ENCODE results near the gene DNM2. TPM values are rescaled to one million over a fixed set of nuclear protein-coding genes. Genes with fewer than 3 reads are reported as not detected.
A peak's percentile ranks its signal among the peaks of the same experiment; 100 is the strongest.

DNM2 gene
- total and polyA plus RNA-seq, 9 of the 15 experiments (the other 6 are each of a cell fraction or from before 2014, with no cell fraction given): 2.2 to 161 (median 72.6) TPM

GRCh38 chr19:10870955-10871603 lies 153.2 kb downstream of the DNM2 start, which contains the start of gene CARM1 (continued):
- peak; percentile 30; the same call in 1 of the 2 replicates for TF ChIP-seq TCF3 (CRISPR knock-in tag; IDR thresholded peaks at IDR 0.05)
- 0 out of 2 replicates have a peak, but pooled peaks have one; percentile 11 for TF ChIP-seq ESRRA (IDR thresholded peaks at IDR 0.05; ENCODE audit: borderline replicate concordance, low read depth)
- TF ChIP-seq CHD2 (IDR thresholded peaks at IDR 0.05; ENCODE audit: low read depth, low read length): peak; percentile 69
- TF ChIP-seq RCOR1 (IDR thresholded peaks at IDR 0.05; ENCODE audit: borderline replicate concordance in 1 of 2, low read depth in 2 of 2, low read length in 2 of 2): peak in 1 of 2 experiments; percentile 25; a peak in 1 of 4 replicates
- peak; percentile 51; the same call in 1 of the 2 replicates for TF ChIP-seq SIN3B (IDR thresholded peaks at IDR 0.05; ENCODE audit: low read depth)
- TF ChIP-seq TAF1 (IDR thresholded peaks at IDR 0.05; ENCODE audit: control insufficient read depth, extremely low read depth, insufficient read depth, low read length, severe bottlenecking): peak; percentile 14
- no peak for TF ChIP-seq POU5F1 (IDR thresholded peaks at IDR 0.05; ENCODE audit: borderline replicate concordance, low read depth, low read length, partially characterized antibody)
- peak; percentile 88 for TF ChIP-seq HMGN3 (IDR thresholded peaks at IDR 0.05; ENCODE audit: borderline replicate concordance, extremely low read depth, insufficient read length, low read depth, low read length)
- peak; percentile 75; the same call in 1 of the 2 replicates for TF ChIP-seq ATF7 (IDR thresholded peaks at IDR 0.05)
- TF ChIP-seq ZNF639 (CRISPR knock-in tag; conservative IDR thresholded peaks at IDR 0.05 in 1 of 2, IDR thresholded peaks at IDR 0.05 in 1 of 2): peak in 1 of 2 experiments; percentile 99; a peak in 2 of 4 replicates
- 0 out of 2 replicates have a peak, but pooled peaks have one; percentile 16 for TF ChIP-seq ARID4B (CRISPR knock-in tag; IDR thresholded peaks at IDR 0.05)
- TF ChIP-seq RB1 (IDR thresholded peaks at IDR 0.05; ENCODE audit: low read depth): peak; percentile 98
- TF ChIP-seq HIVEP1 (CRISPR knock-in tag; IDR thresholded peaks at IDR 0.05): no peak
- TF ChIP-seq CCNT2 (IDR thresholded peaks at IDR 0.05; ENCODE audit: borderline replicate concordance, extremely low read depth, insufficient read length, low read depth, low read length): peak; percentile 90
- TF ChIP-seq GTF2E2 (tag; IDR thresholded peaks at IDR 0.05): no peak
- peak; percentile 60 for TF ChIP-seq PCBP1 (IDR thresholded peaks at IDR 0.05; ENCODE audit: low read depth, low read length, poor library complexity, severe bottlenecking)
- peak; percentile 76 for TF ChIP-seq MYC (IDR thresholded peaks at IDR 0.05; ENCODE audit: low read depth, low read length)
- no peak for TF ChIP-seq MYC (CRISPR knock-in tag; IDR thresholded peaks at IDR 0.05; ENCODE audit: borderline replicate concordance, low read depth)
- TF ChIP-seq NFE2L1 (tag; IDR thresholded peaks at IDR 0.05; ENCODE audit: borderline replicate concordance, low read depth): no peak
